K562 (cell line): ENCODE results near the gene KLK11. TPM values are rescaled to one million over a fixed set of nuclear protein-coding genes. Genes with fewer than 3 reads are reported as not detected.

Experiments
- ATAC-seq: fragments of 200-7000 bp; cut with Tn5 transposase; 3 replicates; pipeline ENCODE4 v1.9.1; 2020; ENCODE audit warnings: moderate library complexity
- BruUV-seq: library from RNA; stranded (reverse); fragments of 400-500 nt; replicated peaks from 2 replicates; lab custom pipeline; 2021; lab: Mats Ljungman, UMichigan
- CTCF ChIA-PET: fragments of 300-600 bp; formaldehyde crosslinking; extraction: SDS; loops from one replicate; lab custom pipeline; 2021; ENCODE audit warnings: low intra/inter-chr PET ratio; lab: Yijun Ruan, JAX
- POLR2A ChIA-PET: fragments of 300-600, 350-650 bp; sonication (Branson Sonifier 250); formaldehyde crosslinking; extraction: SDS; loops from one replicate; lab custom pipeline; 2021; ENCODE audit warnings: antibody characterized with exemption, inconsistent platforms; lab: Yijun Ruan, JAX
- DNase-seq, 4 experiments: peaks; one replicate each; pipeline versions ENCODE4 v3.0.0 to v3.0.0-alpha.2; 2011 to 2018; ENCODE audit warnings: low spot score in 3 of 4, mixed read lengths in 3 of 4; ENCODE audit errors: extremely low read depth in 1 of 4
- FAIRE-seq: peaks from 2 replicates; lab custom pipeline; 2011; peaks lifted over from hg19 to GRCh38; lab: Jason Lieb, UNC
- H2AFZ ChIP-seq: 2 replicates; pipeline ENCODE4 v1.6.0; 2011; ENCODE audit warnings: low read depth, low read length, control low read depth, inconsistent platforms
- H3K27ac ChIP-seq: fragments of 200-600 bp; 3 replicates; pipeline ENCODE4 v1.8.0; 2011; ENCODE audit warnings: low read depth, mild to moderate bottlenecking, control low read depth, inconsistent platforms, low read length, moderate library complexity, mixed read lengths; ENCODE audit errors: extremely low read depth
- H3K27me3 ChIP-seq, 2 experiments: fragments of 300-600 bp in 1 of 2; 2 replicates in 1 of 2; 3 replicates in 1 of 2; pipeline versions ENCODE4 v1.6.0 to v1.8.0; 2011; ENCODE audit warnings: inconsistent platforms in 2 of 2, low read length in 2 of 2, mild to moderate bottlenecking in 1 of 2, mixed read lengths in 1 of 2, moderate library complexity in 1 of 2; ENCODE audit not compliant: control insufficient read depth in 2 of 2, insufficient read depth in 2 of 2
- H3K36me3 ChIP-seq: fragments of 300-600 bp; 3 replicates; pipeline ENCODE4 v1.8.0; 2011; ENCODE audit warnings: mild to moderate bottlenecking, low read length, inconsistent platforms; ENCODE audit not compliant: control insufficient read depth, insufficient read depth
- H3K4me1 ChIP-seq, 2 experiments: fragments of 200-600 bp in 1 of 2; replicated peaks in 1 of 2; 2 replicates in 1 of 2; 3 replicates in 1 of 2; pipeline versions ENCODE4 v1.5.1 to v1.8.0; 2011; ENCODE audit warnings: inconsistent platforms in 2 of 2, low read length in 2 of 2, mild to moderate bottlenecking in 1 of 2, mixed read lengths in 1 of 2, moderate library complexity in 1 of 2; ENCODE audit not compliant: control insufficient read depth in 2 of 2, insufficient read depth in 2 of 2
- H3K4me2 ChIP-seq: 2 replicates; pipeline ENCODE4 v1.6.1; 2011; ENCODE audit warnings: low read length, control low read depth, inconsistent platforms, mixed read lengths; ENCODE audit not compliant: insufficient read depth
- H3K4me3 ChIP-seq: fragments of 200-600 bp; sonication (generic), shearing (Covaris generic); 2 replicates; pipeline ENCODE4 v1.5.1; 2016; ENCODE audit warnings: control low read depth, inconsistent platforms
- H3K79me2 ChIP-seq: fragments of 200-600 bp; 3 replicates; pipeline ENCODE4 v1.8.0; 2011; ENCODE audit warnings: low read length, inconsistent platforms; ENCODE audit not compliant: control insufficient read depth, insufficient read depth
- H3K9ac ChIP-seq, 2 experiments: 2 replicates each; pipeline versions ENCODE4 v1.6.0 to v1.6.1; 2011; ENCODE audit warnings: low read depth in 2 of 2, low read length in 2 of 2, control low read depth in 1 of 2, inconsistent platforms in 1 of 2, mild to moderate bottlenecking in 1 of 2, mixed read lengths in 1 of 2; ENCODE audit not compliant: insufficient read depth in 1 of 2
- H3K9me1 ChIP-seq: one replicate; pipeline ENCODE4 v1.6.0; 2011; ENCODE audit warnings: inconsistent platforms, mild to moderate bottlenecking, low read length, moderate library complexity; ENCODE audit not compliant: control insufficient read depth, insufficient read depth
- H3K9me3 ChIP-seq: replicated peaks from 2 replicates; pipeline ENCODE4 v1.5.1; 2011; ENCODE audit warnings: low read depth, low read length, inconsistent platforms; ENCODE audit not compliant: control insufficient read depth, insufficient read depth
- H4K20me1 ChIP-seq: replicated peaks from 2 replicates; pipeline ENCODE4 v1.6.1; 2011; ENCODE audit warnings: low read length, inconsistent platforms, mixed read lengths; ENCODE audit not compliant: control insufficient read depth, insufficient read depth
- BACH1 ChIP-seq: fragments of 200-800 bp; sonication (Bioruptor generic); IDR thresholded peaks from 2 replicates; pipeline ENCODE4 v1.6.1; 2016; ENCODE audit warnings: missing genetic modification characterization, missing compliant biosample characterization
- HNRNPK ChIP-seq: fragments of 200-400 bp; formaldehyde crosslinking; IDR thresholded peaks from one replicate; pipeline ENCODE4 v1.6.1; 2018; ENCODE audit warnings: mild to moderate bottlenecking, low read depth, low read length; ENCODE audit not compliant: poor library complexity, severe bottlenecking
- NCOA1 ChIP-seq: fragments of 450-650 bp; IDR thresholded peaks from 2 replicates; pipeline ENCODE4 v1.6.1; 2016; ENCODE audit warnings: low read depth
- PHTF2 ChIP-seq: fragments of 250-450 bp; sonication (Bioruptor Pico); IDR thresholded peaks from 2 replicates; pipeline ENCODE4 v1.5.0; 2021; ENCODE audit warnings: mild to moderate bottlenecking
- RAD21 ChIP-seq, 2 experiments: fragments of 250-450 bp in 1 of 2; fragments of 450-650 bp in 1 of 2; sonication (Bioruptor Pico) in 1 of 2; formaldehyde crosslinking in 1 of 2; IDR thresholded peaks in 1 of 2; conservative IDR thresholded peaks in 1 of 2; 2 replicates each; pipeline versions ENCODE4 v1.4.0 to v1.8.0; 2020 to 2022; ENCODE audit warnings: mild to moderate bottlenecking in 2 of 2, moderate library complexity in 1 of 2
- SNIP1 ChIP-seq: fragments of 450-650 bp; IDR thresholded peaks from 2 replicates; pipeline ENCODE4 v1.7.1; 2017; ENCODE audit warnings: low read depth, mild to moderate bottlenecking
- TCFL5 ChIP-seq: fragments of 250-450 bp; sonication (Bioruptor Pico); conservative IDR thresholded peaks from 2 replicates; pipeline ENCODE4 v1.6.1; 2021; ENCODE audit warnings: mild to moderate bottlenecking, moderate library complexity, matching md5 sums
- ZFP36 ChIP-seq: fragments of 150-350 bp; IDR thresholded peaks from 2 replicates; pipeline ENCODE4 v1.6.1; 2018; ENCODE audit warnings: low read length, low read depth; ENCODE audit not compliant: partially characterized antibody
- ZNF134 ChIP-seq: fragments of 250-450 bp; sonication (Bioruptor Pico); conservative IDR thresholded peaks from 2 replicates; pipeline ENCODE4 v1.4.0; 2020
- ZNF311 ChIP-seq: fragments of 250-450 bp; sonication (Bioruptor Pico); IDR thresholded peaks from 2 replicates; pipeline ENCODE4 v1.4.0; 2020; ENCODE audit warnings: mild to moderate bottlenecking, moderate library complexity
- ZNF766 ChIP-seq: fragments of 200-800 bp; sonication (Bioruptor generic); conservative IDR thresholded peaks from 2 replicates; pipeline ENCODE4 v1.6.1; 2016; ENCODE audit warnings: missing genetic modification characterization, missing compliant biosample characterization
- ZNF778 ChIP-seq: fragments of 450-650 bp; formaldehyde crosslinking; IDR thresholded peaks from 2 replicates; pipeline ENCODE4 v1.4.0; 2020; ENCODE audit warnings: mild to moderate bottlenecking, moderate library complexity
- WGBS: fragments of 100-300 bp; shearing (Covaris generic); methylation state at CpG from one replicate; pipeline ENCODE4 v1.1.6; 2016; ENCODE audit warnings: low coverage, mixed read lengths; ENCODE audit not compliant: insufficient coverage; ENCODE audit errors: missing lambda C conversion rate; 5-methylcytosine and 5-hydroxymethylcytosine counted together
- in situ Hi-C: fragments of 300-500 bp; cut with MboI; formaldehyde crosslinking; loops from 4 replicates; pipeline ENCODE4 v1.15.0; 2018; ENCODE audit warnings: inconsistent platforms, mixed read lengths
- intact Hi-C: fragments of 100-400 bp; cut with micrococcal nuclease; formaldehyde crosslinking; loops from 2 replicates; pipeline ENCODE4 v1.14.2; 2022
- polyA plus RNA-seq, 8 experiments: library from polyadenylated mRNA; depleted of rRNA in 4 of 8; stranded (reverse) in 5 of 8; unstranded in 3 of 8; fragments of >200 nt; fragmentation: Nextera tagmentation in 2 of 8; fragmentation: Illumina TruSeq in 1 of 8; extraction: Ambion mirVana in 2 of 8; extraction: Trizol in 1 of 8; gene quantifications; 2 replicates each; pipeline versions ENCODE4 v1.2.1 to v1.2.3, GENCODE V29; 2011 to 2014; ENCODE audit warnings: inconsistent platforms in 1 of 8, missing spikeins in 1 of 8
- total RNA-seq, 7 experiments: library from RNA; depleted of rRNA in 6 of 7; stranded (reverse); fragments of >200 nt in 6 of 7; fragmentation: Illumina TruSeq in 2 of 7; extraction: Trizol in 2 of 7; gene quantifications; 2 replicates each; pipeline versions ENCODE4 v1.2.1 to v1.2.3, GENCODE V29; 2011 to 2021; ENCODE audit warnings: low replicate concordance in 1 of 7
- TF ChIP-seq, protein P1 (sequence below): fragments of 250-450 bp; sonication (Bioruptor Pico); IDR thresholded peaks from 2 replicates; pipeline ENCODE4 v1.5.0; 2022; ENCODE audit warnings: mild to moderate bottlenecking
- TF ChIP-seq, protein P2 (sequence below): fragments of 450-650 bp; conservative IDR thresholded peaks from 2 replicates; pipeline ENCODE4 v1.6.1; 2016; ENCODE audit warnings: missing genetic modification characterization, low read depth, mild to moderate bottlenecking, control low read depth, missing compliant biosample characterization

Gene KLK11
- total and polyA plus RNA-seq, 9 of the 15 experiments (the other 6 are each of a cell fraction or from before 2014, with no cell fraction given), result not detected

DNA sequence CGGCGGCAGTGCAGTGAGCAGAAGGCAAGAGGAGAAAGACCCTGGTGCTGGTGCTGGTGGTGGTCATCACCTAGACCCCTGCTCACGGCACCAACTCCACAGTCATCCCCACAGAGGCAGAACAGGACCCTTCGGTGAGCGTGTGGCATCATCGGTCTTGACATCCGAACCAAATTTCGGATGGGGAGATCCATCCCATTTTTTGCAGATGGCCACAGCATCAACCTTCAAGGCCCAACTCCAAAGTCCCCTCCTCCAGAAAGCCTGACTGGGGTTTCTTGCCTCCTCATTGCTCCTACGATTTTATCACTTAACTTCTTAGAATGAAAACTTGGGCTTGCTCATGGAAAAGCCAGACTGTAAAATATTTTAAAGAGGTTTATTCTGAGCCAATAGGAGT, 17.1 kb upstream of the KLK11 start:
- H2AFZ ChIP-seq, result no peak overlapping the region
- H3K79me2 ChIP-seq, result no peaks in the 10 kb centered on the region
- H3K4me3 ChIP-seq, result no peak overlapping the region
- no peaks in the 10 kb centered on the region for H3K9me1 ChIP-seq
- no peaks in the 10 kb centered on the region for H3K9me3 ChIP-seq
- TF ChIP-seq NCOA1, result no peak
- peak; percentile 84 for TF ChIP-seq ZFP36
- TF ChIP-seq ZNF766 (CRISPR knock-in tag), result 0 out of 2 replicates have a peak, but pooled peaks have one; percentile 39
- POLR2A ChIA-PET, result interaction anchor here (1.1 to 1.5 kb wide), 2 partner anchors 9 kb away, joined by 3 to 5 read pairs; partner anchors contain the start of gene KLK12
- peaks cover 15 to 17% of the 10 kb centered on the region in 2 experiments; a peak in 3 of 5 replicates for H3K27me3 ChIP-seq
- no TSS peak for BruUV-seq
- H3K27ac ChIP-seq, result no peak overlapping the region
- CTCF ChIA-PET, result no interaction called here
- H3K36me3 ChIP-seq, result no peaks in the 10 kb centered on the region
- in situ Hi-C loops, result no loop called here
- no peak for FAIRE-seq
- ATAC-seq, result no peak
- 3% methylated on average over 9 of the region's 9 CpGs for WGBS
- H3K9ac ChIP-seq, result no peak overlapping the region
- DNase-seq, result no peak
- no peaks in the 10 kb centered on the region for H3K4me1 ChIP-seq
- no peaks in the 10 kb centered on the region for H4K20me1 ChIP-seq
- H3K4me2 ChIP-seq, result no peak overlapping the region
- intact Hi-C loops, result no loop called here

DNA sequence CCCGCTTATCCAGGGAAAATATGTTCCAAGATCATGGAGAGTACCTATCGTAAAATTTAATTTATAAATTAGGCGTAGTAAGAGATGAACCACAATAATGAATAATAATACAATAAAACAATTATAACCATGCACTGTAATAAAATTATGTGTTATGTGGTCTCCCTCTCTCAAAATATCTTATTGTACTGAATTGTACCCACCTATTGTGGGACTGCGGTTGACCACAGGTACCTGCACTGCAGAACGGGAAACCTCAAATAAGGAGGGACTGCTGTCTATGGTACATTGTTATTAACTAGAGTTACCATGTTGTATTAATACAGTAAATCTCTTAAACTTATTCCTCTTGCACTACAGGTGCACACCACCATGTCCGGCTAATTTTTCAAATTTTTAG, 13.7 kb upstream of the KLK11 start:
- WGBS, result 10% methylated on average over 6 of the region's 6 CpGs
- in situ Hi-C loops, result no loop called here
- H3K4me2 ChIP-seq, result no peak overlapping the region
- TF ChIP-seq ZNF778 (no peak), SNIP1 (no peak), HNRNPK (no peak), BACH1 (tag) (no peak), PHTF2 (CRISPR knock-in tag) (no peak), ZNF134 (CRISPR knock-in tag) (no peak), ZNF311 (no peak), RAD21 (CRISPR knock-in tag; conservative IDR thresholded peaks at IDR 0.05 in 1 of 2, IDR thresholded peaks at IDR 0.05 in 1 of 2) (no peak), TCFL5 (CRISPR knock-in tag) (no peak)
- TF ChIP-seq, protein P1, sequence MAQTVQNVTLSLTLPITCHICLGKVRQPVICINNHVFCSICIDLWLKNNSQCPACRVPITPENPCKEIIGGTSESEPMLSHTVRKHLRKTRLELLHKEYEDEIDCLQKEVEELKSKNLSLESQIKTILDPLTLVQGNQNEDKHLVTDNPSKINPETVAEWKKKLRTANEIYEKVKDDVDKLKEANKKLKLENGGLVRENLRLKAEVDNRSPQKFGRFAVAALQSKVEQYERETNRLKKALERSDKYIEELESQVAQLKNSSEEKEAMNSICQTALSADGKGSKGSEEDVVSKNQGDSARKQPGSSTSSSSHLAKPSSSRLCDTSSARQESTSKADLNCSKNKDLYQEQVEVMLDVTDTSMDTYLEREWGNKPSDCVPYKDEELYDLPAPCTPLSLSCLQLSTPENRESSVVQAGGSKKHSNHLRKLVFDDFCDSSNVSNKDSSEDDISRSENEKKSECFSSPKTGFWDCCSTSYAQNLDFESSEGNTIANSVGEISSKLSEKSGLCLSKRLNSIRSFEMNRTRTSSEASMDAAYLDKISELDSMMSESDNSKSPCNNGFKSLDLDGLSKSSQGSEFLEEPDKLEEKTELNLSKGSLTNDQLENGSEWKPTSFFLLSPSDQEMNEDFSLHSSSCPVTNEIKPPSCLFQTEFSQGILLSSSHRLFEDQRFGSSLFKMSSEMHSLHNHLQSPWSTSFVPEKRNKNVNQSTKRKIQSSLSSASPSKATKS, result no peak
- TF ChIP-seq, protein P2, sequence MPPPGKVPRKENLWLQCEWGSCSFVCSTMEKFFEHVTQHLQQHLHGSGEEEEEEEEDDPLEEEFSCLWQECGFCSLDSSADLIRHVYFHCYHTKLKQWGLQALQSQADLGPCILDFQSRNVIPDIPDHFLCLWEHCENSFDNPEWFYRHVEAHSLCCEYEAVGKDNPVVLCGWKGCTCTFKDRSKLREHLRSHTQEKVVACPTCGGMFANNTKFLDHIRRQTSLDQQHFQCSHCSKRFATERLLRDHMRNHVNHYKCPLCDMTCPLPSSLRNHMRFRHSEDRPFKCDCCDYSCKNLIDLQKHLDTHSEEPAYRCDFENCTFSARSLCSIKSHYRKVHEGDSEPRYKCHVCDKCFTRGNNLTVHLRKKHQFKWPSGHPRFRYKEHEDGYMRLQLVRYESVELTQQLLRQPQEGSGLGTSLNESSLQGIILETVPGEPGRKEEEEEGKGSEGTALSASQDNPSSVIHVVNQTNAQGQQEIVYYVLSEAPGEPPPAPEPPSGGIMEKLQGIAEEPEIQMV (tag), result no peak

More for the DNA sequence above, 13.7 kb upstream of the KLK11 start:
- Histone ChIP-seq H3K9me3 (no peaks in the 10 kb centered on the region), H3K9me1 (no peaks in the 10 kb centered on the region), H3K36me3 (no peaks in the 10 kb centered on the region), H3K4me3 (no peak overlapping the region), H3K27me3 (peaks cover 4 to 11% of the 10 kb centered on the region in 2 experiments; a peak in 4 of 5 replicates), H3K4me1 (no peaks in the 10 kb centered on the region; a peak in 1 of 5 replicates), H3K79me2 (no peaks in the 10 kb centered on the region), H4K20me1 (no peaks in the 10 kb centered on the region), H3K9ac (no peak overlapping the region), H3K27ac (no peak overlapping the region), H2AFZ (no peak overlapping the region)
- intact Hi-C loops, result no loop called here
- FAIRE-seq (no peak), ATAC-seq (no peak), DNase-seq (no peak)
- ChIA-PET POLR2A (no interaction called here), CTCF (no interaction called here)
- BruUV-seq, result no TSS peak
